NT2/D1 (cell line): ENCODE measurements around the gene TSSC4.

Source experiments
- YY1 ChIP-seq: IDR thresholded peaks from 2 replicates; pipeline ENCODE4 v1.6.1; 2011; ENCODE audit not compliant: insufficient read length, insufficient read depth
- ZNF274 ChIP-seq: IDR thresholded peaks from 2 replicates; pipeline ENCODE4 v1.6.1; 2011; ENCODE audit warnings: mild to moderate bottlenecking, low read depth, low read length

- TF ChIP-seq YY1: no peak
- TF ChIP-seq ZNF274: no peak
These were observed 3.5 kb upstream of the TSSC4 start for GRCh38 chr11:2397005-2397404.
